Chondrocyte (in vitro differentiated cells): ENCODE results near the gene STON2. TPM values are rescaled to one million over a fixed set of nuclear protein-coding genes. Genes with fewer than 3 reads are reported as not detected.

Experiments used
- DNase-seq: peaks from one replicate; pipeline ENCODE4 v3.0.0; 2021; ENCODE audit warnings: mixed read lengths, low spot score
- H3K27ac Mint-ChIP-seq: one replicate; pipeline ENCODE4 v1.8.0; 2021; ENCODE audit warnings: mild to moderate bottlenecking, moderate library complexity, mixed read lengths; ENCODE audit not compliant: unreplicated experiment
- H3K27me3 Mint-ChIP-seq: 2 replicates; pipeline ENCODE4 v1.8.0; 2021; ENCODE audit warnings: low read depth, mixed read lengths
- H3K36me3 Mint-ChIP-seq: 2 replicates; pipeline ENCODE4 v1.8.0; 2021; ENCODE audit warnings: low read depth, mixed read lengths
- H3K4me1 Mint-ChIP-seq: 2 replicates; pipeline ENCODE4 v1.8.0; 2021; ENCODE audit warnings: low read depth, mild to moderate bottlenecking, mixed read lengths
- H3K4me3 Mint-ChIP-seq: one replicate; pipeline ENCODE4 v1.8.0; 2021; ENCODE audit warnings: mild to moderate bottlenecking, moderate library complexity, mixed read lengths; ENCODE audit not compliant: unreplicated experiment
- H3K9me3 Mint-ChIP-seq: 2 replicates; pipeline ENCODE4 v1.8.0; 2021; ENCODE audit warnings: low read depth, mixed read lengths
- CTCF ChIP-seq: fragments of 200-600 bp; sonication (generic); IDR thresholded peaks from 2 replicates; pipeline ENCODE4 v1.5.0; 2021; ENCODE audit warnings: antibody characterized with exemption, mild to moderate bottlenecking, moderate library complexity
- total RNA-seq: library from RNA; stranded (reverse); gene quantifications from 3 replicates; pipeline ENCODE4 v1.2.1, GENCODE V29; 2021

Gene STON2
- total RNA-seq, 1 donor from 2014 or later, result not detected

GRCh38 chr14:81396113-81396512 is 4.0 kb downstream of the STON2 start:
- DNase-seq, result no peak
- Mint-ChIP-seq H3K4me3 (no peak overlapping the region), H3K27ac (no peak overlapping the region), H3K9me3 (peaks cover 2% of the 10 kb centered on the region), H3K27me3 (peaks cover 2% of the 10 kb centered on the region), H3K36me3 (no peaks in the 10 kb centered on the region), H3K4me1 (no peaks in the 10 kb centered on the region)
- no peak for TF ChIP-seq CTCF

GRCh38 chr14:81394739-81395138 is 5.4 kb downstream of the STON2 start:
- H3K27ac Mint-ChIP-seq, result no peak overlapping the region
- H3K36me3 Mint-ChIP-seq, result no peaks in the 10 kb centered on the region
- H3K4me1 Mint-ChIP-seq, result no peaks in the 10 kb centered on the region
- H3K27me3 Mint-ChIP-seq, result no peaks in the 10 kb centered on the region
- H3K4me3 Mint-ChIP-seq, result no peak overlapping the region
- no peak for DNase-seq
- H3K9me3 Mint-ChIP-seq, result peaks cover 2% of the 10 kb centered on the region
- TF ChIP-seq CTCF, result no peak

GRCh38 chr14:81392976-81393643 is 7.0 kb downstream of the STON2 start:
- H3K4me3 Mint-ChIP-seq, result no peak overlapping the region
- H3K9me3 Mint-ChIP-seq, result peaks cover 7% of the 10 kb centered on the region
- TF ChIP-seq CTCF, result no peak
- no peak for DNase-seq
- no peak overlapping the region for H3K27ac Mint-ChIP-seq
- H3K4me1 Mint-ChIP-seq, result no peaks in the 10 kb centered on the region
- no peaks in the 10 kb centered on the region for H3K36me3 Mint-ChIP-seq
- peaks cover 4% of the 10 kb centered on the region for H3K27me3 Mint-ChIP-seq

GRCh38 chr14:81392052-81392451 is 8.1 kb downstream of the STON2 start:
- H3K4me3 Mint-ChIP-seq, result no peak overlapping the region
- H3K27ac Mint-ChIP-seq, result no peak overlapping the region
- peaks cover 4% of the 10 kb centered on the region for H3K27me3 Mint-ChIP-seq
- peaks cover 7% of the 10 kb centered on the region for H3K9me3 Mint-ChIP-seq
- TF ChIP-seq CTCF, result no peak
- H3K4me1 Mint-ChIP-seq, result no peaks in the 10 kb centered on the region
- H3K36me3 Mint-ChIP-seq, result no peaks in the 10 kb centered on the region
- no peak for DNase-seq

- Mint-ChIP-seq H3K9me3 (peaks cover 7% of the 10 kb centered on the region), H3K27me3 (peaks cover 4% of the 10 kb centered on the region), H3K4me3 (no peak overlapping the region), H3K36me3 (no peaks in the 10 kb centered on the region), H3K4me1 (no peaks in the 10 kb centered on the region), H3K27ac (no peak overlapping the region)
- no peak for DNase-seq
- no peak for TF ChIP-seq CTCF
Observed at GRCh38 chr14:81390696-81391095, 9.4 kb downstream of the STON2 start.
